Esophagus mucosa (tissue), 1 donor: ENCODE results near the gene GLB1L2. TPM values are rescaled to one million over a fixed set of nuclear protein-coding genes. Genes with fewer than 3 reads are reported as not detected.
A peak's percentile ranks its signal among the peaks of the same experiment; 100 is the strongest.

Experiments
- ATAC-seq: fragments of 200-7000 bp; cut with Tn5 transposase; one replicate; pipeline ENCODE4 v1.9.1; 2020
- total RNA-seq: library from RNA; stranded (reverse); gene quantifications from one replicate; pipeline ENCODE4 v1.2.4, GENCODE V29; 2023
- donor health status: DM: yes; HTN: yes; CAD: no.

Gene GLB1L2
- total RNA-seq, 1 donor from 2014 or later = 2.2 TPM

DNA sequence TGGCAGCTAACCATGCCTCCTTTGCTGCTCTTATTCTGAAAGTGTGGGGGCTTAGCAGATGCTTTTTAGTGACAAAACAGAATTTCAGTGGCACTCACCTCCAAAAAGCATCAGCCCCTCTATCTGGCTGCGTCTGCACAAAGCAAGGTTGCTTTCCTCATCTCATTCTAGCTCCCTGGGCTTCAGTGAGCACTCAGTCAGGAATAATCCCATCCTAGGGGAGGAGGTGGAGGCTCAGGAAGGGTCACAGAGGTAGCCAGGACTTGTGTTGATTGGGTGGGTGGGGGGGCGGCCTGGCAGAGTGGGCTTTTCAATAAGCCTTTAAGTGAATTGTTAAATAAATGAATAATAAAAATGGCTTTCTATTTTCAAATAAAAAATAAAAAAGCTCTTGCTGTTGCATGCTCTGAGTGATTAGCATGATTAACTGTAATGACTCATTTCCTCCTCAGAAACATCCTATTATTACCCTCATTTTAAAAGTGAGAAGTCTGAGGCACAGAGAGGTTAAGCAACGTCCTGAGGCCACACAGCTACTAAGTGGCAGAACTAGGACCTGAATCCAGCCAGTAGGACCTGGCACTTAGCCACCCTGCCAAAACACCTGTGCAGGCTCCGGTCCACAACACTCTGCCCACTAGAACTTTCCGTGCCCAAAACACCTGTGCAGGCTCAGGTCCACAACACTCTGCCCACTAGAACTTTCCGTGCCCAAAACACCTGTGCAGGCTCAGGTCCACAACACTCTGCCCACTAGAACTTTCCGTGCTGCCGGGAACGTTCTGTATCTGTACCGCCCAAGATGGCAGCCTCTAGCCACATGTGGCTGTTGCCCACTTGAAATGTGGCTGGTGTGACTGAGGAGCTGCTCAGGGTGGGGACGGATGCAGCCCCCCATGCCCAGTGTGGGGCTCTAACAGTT lies 74.7 kb downstream of the GLB1L2 start:
- ATAC-seq = peak; percentile 30

DNA sequence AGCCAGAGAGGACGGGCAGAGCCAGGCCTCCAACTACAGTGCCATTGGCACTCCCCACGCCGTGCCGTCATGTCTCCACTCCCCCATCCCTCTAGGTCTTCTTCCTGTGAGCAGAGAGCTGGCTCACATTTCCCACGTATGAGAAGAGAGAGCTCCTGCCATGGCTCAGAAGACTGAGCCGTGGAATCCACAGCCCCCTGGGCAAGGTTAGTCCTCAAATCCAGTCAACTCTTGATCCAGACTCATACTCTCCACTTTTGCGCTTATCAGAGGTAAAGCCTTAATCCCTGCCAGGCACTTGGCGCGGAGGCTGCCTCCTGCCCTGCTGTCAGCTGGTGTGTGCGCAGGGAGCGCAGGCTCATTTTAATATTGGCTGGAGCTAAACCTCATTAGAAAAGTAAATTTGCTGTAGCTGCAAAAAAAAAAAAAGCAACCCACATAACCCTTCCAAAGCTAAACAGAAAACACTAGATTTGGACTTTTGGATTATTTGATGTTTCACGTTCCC lies 75.6 kb downstream of the GLB1L2 start:
- no peak for ATAC-seq

DNA sequence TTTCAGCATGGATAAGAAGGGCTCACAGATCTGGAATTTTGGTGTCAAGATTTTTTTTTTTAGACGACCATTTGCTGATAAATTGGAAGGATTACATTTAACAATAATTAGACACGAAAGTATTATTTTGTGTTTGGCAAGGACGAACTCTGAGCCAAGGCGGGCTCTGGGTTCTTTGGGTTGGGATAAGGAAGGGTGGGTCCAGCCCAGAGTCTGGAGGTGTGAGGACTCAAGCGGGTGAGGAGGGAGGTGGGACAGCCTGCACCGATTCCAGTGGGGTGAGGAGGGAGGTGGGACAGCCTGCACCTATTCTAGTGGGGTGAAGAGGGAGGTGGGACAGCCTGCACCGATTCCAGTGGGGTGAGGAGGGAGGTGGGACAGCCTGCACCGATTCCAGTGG lies 76.1 kb downstream of the GLB1L2 start:
- no peak for ATAC-seq

DNA sequence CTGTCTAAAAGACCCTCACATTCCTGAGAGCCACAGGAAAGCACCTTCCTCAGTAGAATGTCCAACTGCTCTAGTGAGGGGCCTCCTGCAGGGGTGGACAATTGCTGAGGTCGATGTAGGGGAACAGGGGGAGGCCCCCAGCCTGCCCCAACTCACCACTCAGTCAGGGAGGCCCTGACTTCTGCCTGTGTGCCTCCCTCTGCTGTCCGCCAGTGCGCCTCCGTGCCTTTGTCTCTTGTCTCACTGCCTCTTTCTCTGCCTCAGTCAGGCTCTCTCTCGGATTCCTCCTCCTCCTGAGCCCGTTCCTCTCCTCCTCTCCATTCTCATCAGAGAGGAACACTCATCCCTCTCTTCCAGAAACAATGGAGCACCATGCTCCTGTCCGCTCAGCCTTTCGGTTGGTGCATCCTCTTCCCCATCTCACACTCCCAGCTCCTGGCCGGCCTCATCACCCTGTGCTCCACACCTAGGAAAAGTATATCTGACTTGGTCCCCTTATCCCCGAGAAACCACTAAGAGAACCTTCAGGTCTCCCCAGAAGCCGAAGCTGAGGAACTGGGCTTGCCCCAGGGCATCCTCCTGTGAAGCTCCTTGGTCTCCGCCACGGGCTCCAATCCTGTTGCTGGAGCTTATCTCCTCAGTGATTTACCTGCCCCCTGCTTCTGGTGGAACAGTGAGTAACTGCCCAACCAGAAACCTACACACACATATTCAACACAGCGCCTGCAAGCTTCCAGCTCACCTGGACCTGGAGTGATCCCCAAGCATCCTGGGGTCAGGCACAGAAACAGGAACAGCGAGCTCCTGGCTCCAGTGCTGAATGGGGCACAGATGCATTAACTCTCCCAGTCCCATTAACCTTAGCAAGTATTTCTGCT lies 78.0 kb downstream of the GLB1L2 start:
- ATAC-seq = no peak

DNA sequence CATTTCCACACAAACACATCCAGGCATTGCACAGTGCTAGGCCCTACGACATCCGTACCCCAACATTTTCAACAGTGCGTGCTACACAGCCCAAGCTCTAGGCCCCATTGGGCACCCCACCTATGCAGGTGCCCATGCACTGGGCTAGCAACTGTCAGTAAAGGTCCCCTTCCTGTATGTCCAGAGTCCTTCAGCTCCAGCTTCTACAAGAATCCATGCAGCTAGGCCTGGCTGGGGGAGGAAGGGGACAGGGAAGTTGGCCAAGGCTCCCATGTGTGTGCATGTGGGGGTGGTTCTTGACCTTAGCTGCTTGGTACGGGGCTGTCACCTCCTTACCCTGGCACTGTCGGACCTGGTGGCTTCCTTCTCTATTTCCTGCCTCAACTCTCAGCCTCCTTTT lies 79.0 kb downstream of the GLB1L2 start:
- no peak for ATAC-seq

- no peak for ATAC-seq
These were observed 80.6 kb downstream of the GLB1L2 start, which contains the start of gene B3GAT1 for GRCh38 chr11:134412203-134413042. Gene B3GAT1 (minus strand): TSS chr11:134412242. CDS start chr11:134387659, 24,583 bp downstream.

DNA sequence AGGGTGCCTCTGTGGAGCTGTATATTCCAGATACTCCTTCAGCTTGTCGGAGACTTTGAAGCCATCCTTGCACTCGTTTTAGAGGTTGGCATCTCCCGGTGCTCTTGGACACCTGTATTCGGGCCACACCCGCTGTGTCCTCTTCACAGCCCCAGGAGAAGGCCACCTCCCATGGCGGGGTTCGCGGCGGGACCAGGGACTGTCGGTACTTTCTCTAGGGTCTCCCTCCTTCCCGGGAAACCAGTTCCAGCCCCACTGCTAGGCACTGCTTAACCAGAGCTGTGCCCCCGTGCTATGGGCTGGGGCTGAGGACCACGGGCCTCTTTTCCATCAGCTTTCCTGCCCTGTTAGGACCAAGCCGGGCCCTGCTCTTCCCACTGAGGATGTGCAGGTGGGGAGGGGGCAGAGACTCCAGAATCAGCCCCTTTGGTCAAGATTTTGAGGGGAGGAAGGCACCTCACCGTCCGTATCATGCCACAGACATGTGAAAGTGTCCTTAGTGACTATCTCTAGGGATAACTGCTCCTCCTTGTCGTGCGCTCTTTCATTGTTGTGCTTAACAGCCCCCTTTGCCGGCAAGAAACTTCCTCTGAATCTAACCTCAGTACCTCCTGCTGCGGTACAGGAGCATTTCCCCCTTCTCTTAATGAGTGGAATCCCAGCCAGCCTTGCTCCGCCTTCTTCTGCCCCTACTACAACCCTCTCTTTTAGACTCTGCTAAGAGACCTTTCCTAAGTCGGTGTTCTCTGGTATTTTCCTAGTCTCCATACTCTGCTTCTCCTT lies 81.4 kb downstream of the GLB1L2 start:
- ATAC-seq = no peak

GRCh38 chr11:134413826-134414731 lies 82.3 kb downstream of the GLB1L2 start:
- ATAC-seq = no peak

- ATAC-seq = no peak
These were observed 83.3 kb downstream of the GLB1L2 start for GRCh38 chr11:134414766-134415765.

- no peak for ATAC-seq
These were observed 84.9 kb downstream of the GLB1L2 start for GRCh38 chr11:134416726-134417125.

DNA sequence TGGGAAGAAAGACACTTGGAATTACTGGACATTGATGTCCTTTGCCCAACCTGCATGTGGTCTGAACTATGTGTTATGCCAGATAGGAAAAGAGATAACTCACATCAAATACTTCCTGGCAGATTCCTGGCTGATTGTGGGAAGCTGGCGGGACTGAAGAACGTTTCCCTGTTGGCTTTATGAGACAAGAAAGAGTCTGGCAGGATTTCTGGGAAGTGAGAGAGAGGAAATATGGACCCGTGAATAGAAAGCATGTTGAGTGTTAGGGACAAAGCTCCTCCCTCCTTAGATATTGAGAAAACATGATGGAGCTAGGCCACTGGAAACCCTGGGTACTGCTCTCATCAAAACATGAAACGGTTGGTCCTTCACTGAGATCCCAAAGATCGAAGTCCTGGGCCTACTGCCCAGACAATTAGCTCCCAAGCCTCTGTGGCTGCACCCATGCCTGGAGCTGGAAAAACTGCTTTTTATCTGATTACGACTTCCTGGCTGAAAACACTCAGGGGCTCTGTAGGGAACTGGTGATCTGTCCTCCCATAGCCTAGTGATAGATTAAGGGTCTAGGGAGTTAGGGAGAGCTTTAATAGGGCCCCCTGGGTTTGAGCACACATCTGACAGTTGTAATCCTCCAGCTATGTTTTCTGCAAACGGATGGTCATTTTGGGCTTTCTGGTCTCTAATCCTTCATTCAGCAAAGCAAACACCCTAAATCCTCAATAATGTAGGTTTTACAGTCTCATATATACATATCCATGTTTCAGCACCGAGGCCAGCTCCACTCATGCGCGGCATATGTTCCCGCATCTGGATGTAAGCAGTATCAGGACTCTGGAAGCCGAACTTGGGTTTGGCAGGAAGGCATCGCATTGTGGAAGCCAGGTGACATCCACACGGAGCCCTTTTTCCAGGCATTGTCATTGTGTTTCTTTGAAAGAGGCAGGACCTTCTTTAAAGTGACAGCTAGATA lies 86.4 kb downstream of the GLB1L2 start:
- ATAC-seq = no peak

DNA sequence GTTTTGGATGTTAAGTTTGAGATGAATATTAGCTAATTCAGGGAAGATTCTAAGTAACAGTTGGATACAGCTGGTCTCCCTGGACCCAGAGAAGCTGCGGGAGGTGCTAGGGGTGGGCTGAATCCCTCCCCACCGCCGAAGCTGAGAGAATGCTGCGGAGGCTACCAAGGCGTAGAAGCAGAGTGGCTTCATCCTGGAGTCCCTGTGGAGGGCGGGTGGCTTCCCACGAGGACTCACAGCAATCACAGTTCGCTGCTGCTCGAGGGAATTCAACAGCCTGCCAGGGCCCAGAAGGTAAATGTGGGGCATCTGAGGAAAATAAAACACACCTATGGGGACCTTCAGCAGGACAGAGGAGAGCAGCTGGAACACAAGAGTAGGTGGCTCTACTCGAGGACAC lies 91.3 kb downstream of the GLB1L2 start:
- ATAC-seq = no peak

- no peak for ATAC-seq
These were observed 93.6 kb downstream of the GLB1L2 start for GRCh38 chr11:134425413-134425812.
